ENCODE measurements around the gene SMPDL3B. TPM values are rescaled to one million over a fixed set of nuclear protein-coding genes. Genes with fewer than 3 reads are reported as not detected.
A peak's percentile ranks its signal among the peaks of the same experiment; 100 is the strongest.

Gene SMPDL3B
- polyA plus RNA-seq, 1 donor (not counting 4 experiments of a cell fraction or from before 2014, with no cell fraction given), result 0.51 TPM

GRCh38 chr1:27960762-27961645, 26.2 kb downstream of the SMPDL3B start:
- Histone ChIP-seq H3K9ac (ENCODE audit: control insufficient read depth, extremely low read depth, insufficient read depth, low read length) (peak overlapping the region; percentile 79), H4K20me1 (ENCODE audit: control insufficient read depth, extremely low read depth, insufficient read depth, low read length) (no peaks in the 10 kb centered on the region), H3K27ac (ENCODE audit: control insufficient read depth, insufficient read depth, low read length) (no peak overlapping the region), H3K9me1 (ENCODE audit: control insufficient read depth, extremely low read depth, insufficient read depth, low read length) (no peaks in the 10 kb centered on the region), H3K4me2 (ENCODE audit: control insufficient read depth, extremely low read depth, insufficient read depth, low read depth, low read length) (peak overlapping the region; percentile 89), H3K9me3 (ENCODE audit: control insufficient read depth, low read depth, low read length) (no peaks in the 10 kb centered on the region), H3K36me3 (ENCODE audit: control insufficient read depth in 2 of 2, extremely low read depth in 1 of 2, insufficient read depth in 2 of 2, low read length in 2 of 2) (peaks cover 0 to 1% of the 10 kb centered on the region in 2 experiments), H3K4me3 (ENCODE audit: control insufficient read depth in 2 of 3, extremely low read depth in 1 of 3, insufficient read depth in 2 of 3, low read depth in 1 of 3, low read length in 3 of 3) (peak overlapping the region; percentile 49 to 77 (median 69)), H3K4me1 (ENCODE audit: control insufficient read depth, extremely low read depth, insufficient read depth, low read length) (peaks cover 13% of the 10 kb centered on the region), H2AFZ (ENCODE audit: control insufficient read depth, low read length) (no peak overlapping the region), H3K27me3 (ENCODE audit: control insufficient read depth, extremely low read depth, insufficient read depth, low read length) (no peaks in the 10 kb centered on the region), H3K79me2 (ENCODE audit: control insufficient read depth, insufficient read depth, low read length) (no peaks in the 10 kb centered on the region)
- TF ChIP-seq EZH2 (IDR thresholded peaks at IDR 0.05; ENCODE audit: low read length), result no peak
- no peak for DNase-seq (ENCODE audit: low read depth, low spot score)
- peak; percentile 17 for FAIRE-seq
- dilution Hi-C loops (cut with MboI; ENCODE audit: extremely low pct_ligation_motif_present, low sequenced_read_pairs), result no loop called here

GRCh38 chr1:27961646-27962221, 26.9 kb downstream of the SMPDL3B start:
- dilution Hi-C loops (cut with MboI; ENCODE audit: extremely low pct_ligation_motif_present, low sequenced_read_pairs), result no loop called here
- FAIRE-seq, result peak; percentile 74
- H3K27ac ChIP-seq (ENCODE audit: control insufficient read depth, insufficient read depth, low read length), result no peak overlapping the region

More at GRCh38 chr1:27961646-27962221, 26.9 kb downstream of the SMPDL3B start:
- no peak overlapping the region for H3K4me2 ChIP-seq (ENCODE audit: control insufficient read depth, extremely low read depth, insufficient read depth, low read depth, low read length)
- no peaks in the 10 kb centered on the region for H3K79me2 ChIP-seq (ENCODE audit: control insufficient read depth, insufficient read depth, low read length)
- H3K4me3 ChIP-seq (ENCODE audit: control insufficient read depth in 2 of 3, extremely low read depth in 1 of 3, insufficient read depth in 2 of 3, low read depth in 1 of 3, low read length in 3 of 3), result no peak overlapping the region
- H3K36me3 ChIP-seq (ENCODE audit: control insufficient read depth in 2 of 2, extremely low read depth in 1 of 2, insufficient read depth in 2 of 2, low read length in 2 of 2), result peaks cover 1 to 3% of the 10 kb centered on the region in 2 experiments
- no peaks in the 10 kb centered on the region for H4K20me1 ChIP-seq (ENCODE audit: control insufficient read depth, extremely low read depth, insufficient read depth, low read length)
- no peaks in the 10 kb centered on the region for H3K9me1 ChIP-seq (ENCODE audit: control insufficient read depth, extremely low read depth, insufficient read depth, low read length)
- no peak overlapping the region for H2AFZ ChIP-seq (ENCODE audit: control insufficient read depth, low read length)
- peaks cover 13% of the 10 kb centered on the region for H3K4me1 ChIP-seq (ENCODE audit: control insufficient read depth, extremely low read depth, insufficient read depth, low read length)
- H3K9me3 ChIP-seq (ENCODE audit: control insufficient read depth, low read depth, low read length), result no peaks in the 10 kb centered on the region
- no peak overlapping the region for H3K9ac ChIP-seq (ENCODE audit: control insufficient read depth, extremely low read depth, insufficient read depth, low read length)
- H3K27me3 ChIP-seq (ENCODE audit: control insufficient read depth, extremely low read depth, insufficient read depth, low read length), result no peaks in the 10 kb centered on the region
- DNase-seq (ENCODE audit: low read depth, low spot score), result no peak
- TF ChIP-seq CTCF (optimal IDR thresholded peaks at IDR 0.05 in 1 of 3, IDR thresholded peaks at IDR 0.05 in 1 of 3, conservative IDR thresholded peaks at IDR 0.05 in 1 of 3; ENCODE audit: extremely low read depth in 1 of 3, insufficient read depth in 2 of 3, low read length in 3 of 3), result no peak
- no peak for TF ChIP-seq EZH2 (IDR thresholded peaks at IDR 0.05; ENCODE audit: low read length)
